ENCODE measurements around the gene CACNA1C. TPM values are rescaled to one million over a fixed set of nuclear protein-coding genes. Genes with fewer than 3 reads are reported as not detected.

CACNA1C gene
- total and polyA plus RNA-seq, 2 of the 4 experiments (the other 2 are of a cell fraction), result 1.6 to 2.6 TPM

DNA sequence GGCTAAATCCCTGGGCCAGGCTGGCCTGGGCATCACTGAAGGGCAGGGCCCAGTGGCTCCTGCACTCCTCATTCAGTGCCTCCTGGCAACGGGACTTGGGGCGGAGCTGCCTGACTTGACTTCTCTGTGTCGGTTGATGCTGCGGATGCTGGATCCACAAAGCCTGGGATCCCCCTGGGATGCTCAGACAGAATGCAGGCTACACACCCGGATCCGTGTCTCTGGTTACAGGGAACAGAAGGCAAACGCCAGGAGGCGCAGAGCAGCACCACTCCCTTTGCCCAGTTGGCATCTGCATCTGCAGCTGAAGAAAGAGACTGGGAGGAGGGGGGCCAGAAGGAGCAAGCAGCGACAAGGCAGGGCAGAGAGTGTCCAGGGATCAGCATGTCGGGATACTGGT, 587.5 kb downstream of the CACNA1C start:
- BruUV-seq (replicated peaks), result no TSS peak

More for the DNA sequence above, 587.5 kb downstream of the CACNA1C start:
- peak overlapping the region; percentile 43; the same call in 1 of the 2 replicates for H3K56ac ChIP-seq (ENCODE audit: extremely low read depth, insufficient read depth, low read length)
- intact Hi-C loops (cut with micrococcal nuclease) (loop anchor here (2.0 kb wide), 1 partner anchor 27 kb away; no protein-coding TSS in a partner anchor), in situ Hi-C loops (cut with MboI; ENCODE audit: low sequenced_read_pairs) (no loop called here), dilution Hi-C loops (cut with HindIII; ENCODE audit: low sequenced_read_pairs, unreplicated experiment) (no loop called here)
- peak overlapping the region; percentile 94 for H2BK15ac ChIP-seq (ENCODE audit: low read depth, low read length)
- H4K91ac ChIP-seq (ENCODE audit: insufficient read depth, low read depth, low read length), result peak overlapping the region; percentile 84
- H3K27me3 ChIP-seq (ENCODE audit: control insufficient read depth, insufficient read depth, low read length), result no peaks in the 10 kb centered on the region
- H4K5ac ChIP-seq (ENCODE audit: low read depth, low read length), result peak overlapping the region; percentile 55
- H3K27ac ChIP-seq (ENCODE audit: insufficient read depth, low read length), result peak overlapping the region; percentile 76
- H2BK120ac ChIP-seq (ENCODE audit: low read depth, low read length), result peak overlapping the region; percentile 95
- peak overlapping the region; percentile 91 for H2BK20ac ChIP-seq (ENCODE audit: low read depth, low read length)
- peak overlapping the region; percentile 59 for H3K18ac ChIP-seq (ENCODE audit: low read depth, low read length)
- H2AK9ac ChIP-seq (replicated peaks; ENCODE audit: low read depth, low read length, poor library complexity), result peak overlapping the region; percentile 93
- no peak overlapping the region for H3K4me3 ChIP-seq (ENCODE audit: insufficient read depth, low read depth, low read length)
- peak overlapping the region; percentile 87 for H3K14ac ChIP-seq (replicated peaks; ENCODE audit: low read depth, low read length)
- ATAC-seq (ENCODE audit: low read depth) (peak; percentile 53), DNase-seq (no peak)
- H2AFZ ChIP-seq (replicated peaks; ENCODE audit: low read length, poor library complexity), result peak overlapping the region; percentile 98
- peaks cover 29% of the 10 kb centered on the region for H3K9me1 ChIP-seq (ENCODE audit: insufficient read depth, low read length)
- ChIA-PET POLR2A (ENCODE audit: unreplicated experiment) (no interaction called here), CTCF (interaction anchor here (0.8 to 1.1 kb wide), 2 partner anchors 9 to 18 kb away, joined by 3 to 4 read pairs; no protein-coding TSS in a partner anchor)
- WGBS, 2 experiments (ENCODE audit: extremely low coverage in 2 of 2, insufficient read length in 1 of 2), result 100% methylated on average over 2 of the region's 10 CpGs; no CpG with 5 or more reads in 1 of the 2 experiments
- H3K36me3 ChIP-seq (ENCODE audit: control insufficient read depth, insufficient read depth, low read length), result no peaks in the 10 kb centered on the region
- H3K9ac ChIP-seq (ENCODE audit: low read depth, low read length), result peak overlapping the region; percentile 16; the same call in 1 of the 2 replicates
- TF ChIP-seq, protein P1, sequence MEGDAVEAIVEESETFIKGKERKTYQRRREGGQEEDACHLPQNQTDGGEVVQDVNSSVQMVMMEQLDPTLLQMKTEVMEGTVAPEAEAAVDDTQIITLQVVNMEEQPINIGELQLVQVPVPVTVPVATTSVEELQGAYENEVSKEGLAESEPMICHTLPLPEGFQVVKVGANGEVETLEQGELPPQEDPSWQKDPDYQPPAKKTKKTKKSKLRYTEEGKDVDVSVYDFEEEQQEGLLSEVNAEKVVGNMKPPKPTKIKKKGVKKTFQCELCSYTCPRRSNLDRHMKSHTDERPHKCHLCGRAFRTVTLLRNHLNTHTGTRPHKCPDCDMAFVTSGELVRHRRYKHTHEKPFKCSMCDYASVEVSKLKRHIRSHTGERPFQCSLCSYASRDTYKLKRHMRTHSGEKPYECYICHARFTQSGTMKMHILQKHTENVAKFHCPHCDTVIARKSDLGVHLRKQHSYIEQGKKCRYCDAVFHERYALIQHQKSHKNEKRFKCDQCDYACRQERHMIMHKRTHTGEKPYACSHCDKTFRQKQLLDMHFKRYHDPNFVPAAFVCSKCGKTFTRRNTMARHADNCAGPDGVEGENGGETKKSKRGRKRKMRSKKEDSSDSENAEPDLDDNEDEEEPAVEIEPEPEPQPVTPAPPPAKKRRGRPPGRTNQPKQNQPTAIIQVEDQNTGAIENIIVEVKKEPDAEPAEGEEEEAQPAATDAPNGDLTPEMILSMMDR (conservative IDR thresholded peaks at IDR 0.05; ENCODE audit: low read depth, low read length), result 0 out of 2 replicates have a peak, but pooled peaks have one; percentile 7
- TF ChIP-seq, protein P2, sequence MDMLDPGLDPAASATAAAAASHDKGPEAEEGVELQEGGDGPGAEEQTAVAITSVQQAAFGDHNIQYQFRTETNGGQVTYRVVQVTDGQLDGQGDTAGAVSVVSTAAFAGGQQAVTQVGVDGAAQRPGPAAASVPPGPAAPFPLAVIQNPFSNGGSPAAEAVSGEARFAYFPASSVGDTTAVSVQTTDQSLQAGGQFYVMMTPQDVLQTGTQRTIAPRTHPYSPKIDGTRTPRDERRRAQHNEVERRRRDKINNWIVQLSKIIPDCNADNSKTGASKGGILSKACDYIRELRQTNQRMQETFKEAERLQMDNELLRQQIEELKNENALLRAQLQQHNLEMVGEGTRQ (IDR thresholded peaks at IDR 0.05; ENCODE audit: low read depth, low read length), result no peak
- H3K4ac ChIP-seq (ENCODE audit: low read depth, low read length), result peak overlapping the region; percentile 92
- H3K4me2 ChIP-seq (ENCODE audit: low read depth, low read length), result no peak overlapping the region
- H4K20me1 ChIP-seq (ENCODE audit: insufficient read depth, low read length), result no peaks in the 10 kb centered on the region
- peaks cover 17% of the 10 kb centered on the region for H3K4me1 ChIP-seq (ENCODE audit: control insufficient read depth, insufficient read depth, low read length)
- peak overlapping the region; percentile 82 to 89 for H4K8ac ChIP-seq (ENCODE audit: low read depth in 2 of 2, low read length in 2 of 2)
- peak overlapping the region; percentile 93 for H2AK5ac ChIP-seq (ENCODE audit: low read depth, low read length)
- H3K79me1 ChIP-seq (ENCODE audit: low read depth in 1 of 2, low read length in 2 of 2), result no peaks in the 10 kb centered on the region
- H3K9me3 ChIP-seq (ENCODE audit: control insufficient read depth, insufficient read depth, low read length), result no peaks in the 10 kb centered on the region
- H3K23ac ChIP-seq (ENCODE audit: low read depth, low read length), result peak overlapping the region; percentile 83; the same call in 1 of the 2 replicates
- H2BK5ac ChIP-seq (ENCODE audit: low read depth, low read length, poor library complexity, severe bottlenecking), result peak overlapping the region; percentile 87

Measured in IMR-90 (cell line).